HG03097 (cell line): ENCODE results near the gene FLT1.

Source experiments
- ATAC-seq: cut with Tn5 transposase; IDR thresholded peaks from one replicate; pipeline ENCODE4 v1.9.1; 2021; ENCODE audit not compliant: unreplicated experiment, low FRiP score

FLT1 gene

DNA sequence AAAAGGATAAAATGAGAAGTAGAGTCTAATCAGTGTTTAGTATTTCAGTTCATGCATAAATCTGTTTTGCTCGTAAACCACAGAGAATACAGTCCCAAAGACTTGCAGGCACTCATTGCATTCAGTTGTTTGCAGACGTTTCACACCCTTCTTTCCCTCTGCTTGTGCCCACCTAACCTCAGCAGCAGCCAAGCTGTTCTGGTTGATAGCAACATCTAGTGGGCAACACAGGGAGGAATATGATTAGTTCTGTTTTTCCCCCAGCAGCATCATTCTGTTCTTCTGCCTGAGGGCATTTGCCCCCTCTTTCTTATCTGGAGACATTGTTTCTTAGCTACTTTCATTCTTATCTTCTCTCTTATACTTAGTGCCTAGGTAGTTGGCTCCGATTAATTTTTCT, 221.0 kb downstream of the FLT1 start:
- no peak for ATAC-seq

DNA sequence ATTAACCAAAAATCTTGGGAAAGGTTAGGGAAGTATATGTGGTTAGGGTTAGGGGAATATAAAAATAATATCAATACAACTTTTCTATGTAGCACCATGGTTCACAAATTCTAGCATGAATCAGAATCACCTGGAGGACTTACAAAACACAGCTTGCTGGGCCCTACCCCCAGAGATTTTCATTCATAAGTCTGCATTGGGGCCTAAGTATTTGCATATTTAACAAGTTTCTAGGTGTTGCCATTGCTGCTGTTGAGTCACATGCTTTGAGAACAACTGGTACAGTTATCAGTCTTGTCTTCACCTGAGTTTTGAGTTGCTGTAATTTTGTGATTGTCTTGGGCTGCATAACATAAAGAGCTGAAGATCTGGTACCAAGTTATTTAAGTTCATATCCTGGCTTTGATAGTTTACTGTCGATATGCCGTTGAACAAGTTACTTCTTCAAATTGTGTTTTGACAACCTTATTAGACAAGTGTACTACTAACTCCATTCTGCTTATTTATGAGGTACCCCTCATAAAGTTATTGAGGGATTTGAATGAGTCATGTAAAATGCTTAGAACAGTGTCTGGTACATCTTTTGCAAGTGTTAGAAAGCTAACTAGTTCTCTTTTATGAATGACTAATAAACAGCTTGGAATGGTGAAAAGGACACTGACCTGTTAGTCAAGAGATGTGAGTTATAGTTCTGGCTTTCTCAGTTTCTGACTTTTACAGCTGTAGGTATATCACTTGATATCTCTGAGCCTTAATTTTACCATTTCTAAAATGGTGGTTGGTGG, 223.7 kb downstream of the FLT1 start:
- ATAC-seq: no peak

DNA sequence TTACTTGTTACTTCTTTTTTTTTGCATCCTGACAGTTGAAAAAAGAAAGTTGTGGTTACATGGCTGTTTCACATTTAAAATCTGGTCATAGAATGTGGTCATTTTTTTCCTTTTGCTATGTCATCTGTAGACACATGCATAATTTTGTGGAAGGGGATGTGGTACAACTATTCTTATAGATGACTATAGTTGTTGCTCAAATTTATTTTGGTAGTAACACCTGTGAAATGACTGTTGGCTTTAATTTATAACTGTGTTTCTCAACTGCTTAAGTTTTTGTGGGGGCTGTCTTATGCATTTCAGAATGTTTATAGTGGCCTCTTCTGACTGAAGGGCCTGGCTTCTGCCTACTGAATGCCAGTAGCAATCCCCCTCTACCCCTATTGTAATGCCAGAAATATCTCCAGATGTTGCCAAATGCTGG, 226.1 kb downstream of the FLT1 start:
- peak; percentile 96 for ATAC-seq

DNA sequence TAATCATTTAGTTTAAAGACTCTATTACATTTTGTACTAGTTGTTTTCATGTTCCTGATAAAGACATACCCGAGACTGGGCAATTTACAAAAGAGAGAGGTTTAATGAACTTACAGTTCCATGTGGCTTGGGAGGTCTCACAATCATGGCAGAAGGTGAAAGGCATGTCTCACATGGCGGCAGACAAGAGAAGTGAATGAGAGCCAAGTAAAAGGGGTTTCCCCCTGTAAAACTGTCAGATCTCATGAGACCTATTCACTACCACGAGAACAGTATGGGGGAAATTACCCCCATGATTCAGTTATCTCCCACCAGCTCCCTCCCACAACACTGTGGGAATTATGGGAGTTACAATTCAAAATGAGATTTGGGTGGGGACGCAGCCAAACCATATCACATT, 227.4 kb downstream of the FLT1 start:
- no peak for ATAC-seq

DNA sequence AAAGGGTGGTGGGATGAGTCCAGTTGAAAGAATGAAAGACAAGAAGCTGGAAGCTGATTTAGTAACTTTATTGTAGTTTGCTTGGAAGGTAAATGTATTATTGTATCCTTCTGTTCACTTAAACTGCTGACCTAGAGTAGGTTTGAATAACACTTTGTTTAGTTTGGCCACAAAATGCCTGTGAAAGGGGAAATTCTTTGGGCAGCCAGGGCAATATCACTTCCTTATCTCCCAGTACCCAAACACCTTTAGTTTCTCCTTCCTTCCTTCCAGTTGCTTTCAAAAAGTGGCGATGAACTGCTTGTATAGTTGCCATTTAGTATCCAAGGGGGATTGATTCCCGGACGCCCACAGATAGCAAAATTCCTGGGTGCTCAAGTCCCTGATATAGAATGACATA, 236.5 kb downstream of the FLT1 start:
- no peak for ATAC-seq

DNA sequence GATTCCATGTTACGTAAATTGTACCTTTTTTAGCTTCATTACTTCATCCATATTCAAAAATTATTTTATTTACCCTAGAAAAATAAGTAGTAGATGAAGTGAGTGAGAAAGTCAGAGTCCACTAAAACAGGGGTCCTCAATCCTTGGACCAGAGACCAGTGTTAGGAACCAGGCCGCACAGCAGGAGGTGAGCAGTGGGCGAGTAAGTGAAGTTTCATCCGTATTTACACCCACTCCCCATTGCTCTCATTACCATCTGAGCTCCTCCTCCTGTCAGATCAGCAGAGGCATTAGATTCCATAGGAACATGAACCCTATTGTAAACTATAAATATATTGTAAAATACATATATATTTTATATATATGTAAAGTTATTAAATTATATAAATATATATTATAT, 237.6 kb downstream of the FLT1 start:
- ATAC-seq: no peak

DNA sequence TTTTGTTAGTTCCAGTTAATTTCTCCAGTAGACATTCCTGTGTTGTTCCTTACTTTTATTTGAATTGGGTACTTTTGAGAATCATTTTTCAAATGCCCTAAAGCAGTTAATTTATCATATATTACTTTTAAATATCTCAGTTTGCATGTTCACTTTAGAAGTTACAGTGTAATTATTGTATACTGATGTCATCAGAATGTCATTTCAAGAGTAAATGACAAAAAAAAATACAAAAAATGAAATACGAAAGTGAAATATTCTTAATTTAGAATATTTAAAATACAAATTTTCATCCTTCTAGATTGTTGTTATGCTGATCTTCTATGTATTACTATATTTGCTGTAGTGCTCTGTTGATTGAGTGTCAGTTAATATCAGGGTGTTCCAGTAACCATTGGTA, 242.4 kb downstream of the FLT1 start:
- no peak for ATAC-seq

DNA sequence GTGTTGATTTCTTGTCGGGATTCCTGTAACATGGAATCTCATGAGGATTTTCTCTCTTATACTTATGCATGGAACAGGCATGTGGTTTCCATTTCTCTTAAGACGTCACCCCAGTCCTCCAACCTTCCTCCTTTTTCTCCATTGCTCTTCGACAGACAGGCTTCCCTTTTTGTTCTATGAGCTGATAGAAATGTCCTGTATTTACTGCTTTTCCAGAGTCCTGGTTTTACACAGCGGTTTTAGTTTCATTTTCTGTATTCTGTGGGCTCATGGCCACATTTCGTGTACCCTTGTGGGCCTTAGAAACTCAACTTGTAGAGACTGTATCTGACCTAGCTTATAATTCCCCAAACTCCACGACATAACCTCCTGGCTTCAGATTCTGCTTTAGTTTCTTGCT, 243.5 kb downstream of the FLT1 start:
- ATAC-seq: no peak

DNA sequence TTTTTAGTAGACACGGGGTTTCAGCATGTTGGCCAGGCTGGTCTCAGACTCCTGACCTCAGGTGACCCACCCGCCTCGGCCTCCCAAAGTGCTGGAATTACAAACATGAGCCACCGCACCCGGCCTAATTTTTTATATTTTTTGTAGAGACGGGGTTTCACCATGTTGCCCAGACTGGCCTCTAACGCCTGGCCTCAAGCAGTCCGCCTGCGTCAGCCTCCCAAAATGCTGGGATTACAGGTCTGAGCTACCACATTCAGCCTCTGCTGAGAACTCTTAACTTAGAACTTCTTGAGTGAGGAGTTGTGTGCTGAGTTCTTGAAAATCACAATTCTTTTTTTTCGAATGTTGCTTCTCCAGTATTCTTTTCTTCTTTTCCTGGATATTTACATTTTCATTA, 244.4 kb downstream of the FLT1 start:
- no peak for ATAC-seq
